Activated T-cell treated with anti-CD3 and anti-CD28 coated beads, Interleukin-2, amount 50 U/mL, for 24 hours (primary cell): ENCODE data around the gene MICB.

ENCODE experiments used
- DNase-seq: peaks from one replicate; pipeline ENCODE4 v3.0.0-alpha.2; 2020
- H3K27ac Mint-ChIP-seq: 2 replicates; pipeline ENCODE4 v1.8.0; 2020; ENCODE audit warnings: mild to moderate bottlenecking, mixed read lengths
- H3K27me3 Mint-ChIP-seq: 2 replicates; pipeline ENCODE4 v1.8.0; 2020; ENCODE audit warnings: mixed read lengths
- H3K36me3 Mint-ChIP-seq: 2 replicates; pipeline ENCODE4 v1.8.0; 2020; ENCODE audit warnings: low read depth, mixed read lengths
- H3K4me1 Mint-ChIP-seq: 2 replicates; pipeline ENCODE4 v1.8.0; 2020; ENCODE audit warnings: low read depth, mixed read lengths
- H3K4me3 Mint-ChIP-seq: 2 replicates; pipeline ENCODE4 v1.8.0; 2020; ENCODE audit warnings: mild to moderate bottlenecking, moderate library complexity, mixed read lengths
- H3K9me3 Mint-ChIP-seq: 2 replicates; pipeline ENCODE4 v1.8.0; 2020; ENCODE audit warnings: mixed read lengths

Gene MICB

GRCh38 chr6:31534521-31535040 is 36.6 kb downstream of the MICB start:
- Mint-ChIP-seq H3K36me3 (peaks cover 97% of the 10 kb centered on the region), H3K27me3 (no peaks in the 10 kb centered on the region), H3K4me1 (peaks cover 65% of the 10 kb centered on the region), H3K9me3 (no peaks in the 10 kb centered on the region), H3K27ac (peak overlapping the region; percentile 73), H3K4me3 (no peak overlapping the region)
- peak; percentile 24 for DNase-seq

GRCh38 chr6:31535538-31536324 is 37.8 kb downstream of the MICB start:
- Mint-ChIP-seq H3K9me3 (no peaks in the 10 kb centered on the region), H3K27ac (peak overlapping the region; percentile 73), H3K4me3 (no peak overlapping the region), H3K36me3 (peaks cover 97% of the 10 kb centered on the region), H3K4me1 (peaks cover 71% of the 10 kb centered on the region), H3K27me3 (no peaks in the 10 kb centered on the region)
- no peak for DNase-seq

- DNase-seq, result peak; percentile 24
- Mint-ChIP-seq H3K27ac (peak overlapping the region; percentile 95), H3K4me1 (peaks cover 62% of the 10 kb centered on the region), H3K4me3 (peak overlapping the region; percentile 94), H3K27me3 (no peaks in the 10 kb centered on the region), H3K36me3 (peaks cover 91% of the 10 kb centered on the region), H3K9me3 (no peaks in the 10 kb centered on the region)
Observed at GRCh38 chr6:31538805-31539400, 41.0 kb downstream of the MICB start.

GRCh38 chr6:31540640-31541039 is 42.7 kb downstream of the MICB start:
- H3K4me3 Mint-ChIP-seq, result peak overlapping the region; percentile 94
- no peaks in the 10 kb centered on the region for H3K9me3 Mint-ChIP-seq
- H3K4me1 Mint-ChIP-seq, result peaks cover 50% of the 10 kb centered on the region
- peaks cover 73% of the 10 kb centered on the region for H3K36me3 Mint-ChIP-seq
- peak overlapping the region; percentile 95 for H3K27ac Mint-ChIP-seq
- no peaks in the 10 kb centered on the region for H3K27me3 Mint-ChIP-seq
- DNase-seq, result no peak

- no peaks in the 10 kb centered on the region for H3K9me3 Mint-ChIP-seq
- DNase-seq, result peak; percentile 64
- no peaks in the 10 kb centered on the region for H3K27me3 Mint-ChIP-seq
- H3K27ac Mint-ChIP-seq, result peak overlapping the region; percentile 95
- peaks cover 68% of the 10 kb centered on the region for H3K36me3 Mint-ChIP-seq
- peak overlapping the region; percentile 94 for H3K4me3 Mint-ChIP-seq
- peaks cover 50% of the 10 kb centered on the region for H3K4me1 Mint-ChIP-seq
Observed at GRCh38 chr6:31541059-31541657, 43.2 kb downstream of the MICB start.

GRCh38 chr6:31541658-31542521 is 43.9 kb downstream of the MICB start, which contains the start of gene DDX39B:
TSS of gene DDX39B (minus strand) at chr6:31542003. CDS start at chr6:31540532, 1,471 bp downstream.
- H3K36me3 Mint-ChIP-seq, result peaks cover 61% of the 10 kb centered on the region
- peaks cover 50% of the 10 kb centered on the region for H3K4me1 Mint-ChIP-seq
- no peaks in the 10 kb centered on the region for H3K9me3 Mint-ChIP-seq
- peak; percentile 93 for DNase-seq
- peak within 1 kb of the TSS; percentile 95 for H3K27ac Mint-ChIP-seq
- H3K27me3 Mint-ChIP-seq, result no peaks in the 10 kb centered on the region
- H3K4me3 Mint-ChIP-seq, result peak within 1 kb of the TSS; percentile 94

- peak overlapping the region; percentile 94 for H3K4me3 Mint-ChIP-seq
- H3K27ac Mint-ChIP-seq, result no peak overlapping the region
- H3K9me3 Mint-ChIP-seq, result no peaks in the 10 kb centered on the region
- H3K27me3 Mint-ChIP-seq, result no peaks in the 10 kb centered on the region
- peaks cover 56% of the 10 kb centered on the region for H3K36me3 Mint-ChIP-seq
- H3K4me1 Mint-ChIP-seq, result peaks cover 55% of the 10 kb centered on the region
- peak; percentile 19 for DNase-seq
Observed at GRCh38 chr6:31543639-31544038, 45.7 kb downstream of the MICB start.

- peaks cover 52% of the 10 kb centered on the region for H3K4me1 Mint-ChIP-seq
Observed at GRCh38 chr6:31544676-31545075, 46.7 kb downstream of the MICB start.

GRCh38 chr6:31545291-31545690 is 47.3 kb downstream of the MICB start:
- no peak overlapping the region for H3K4me3 Mint-ChIP-seq

More at GRCh38 chr6:31544676-31545075, 46.7 kb downstream of the MICB start:
- DNase-seq, result no peak
- no peak overlapping the region for H3K27ac Mint-ChIP-seq
- H3K4me3 Mint-ChIP-seq, result no peak overlapping the region
- peaks cover 55% of the 10 kb centered on the region for H3K36me3 Mint-ChIP-seq
- H3K9me3 Mint-ChIP-seq, result no peaks in the 10 kb centered on the region
- no peaks in the 10 kb centered on the region for H3K27me3 Mint-ChIP-seq

GRCh38 chr6:31546339-31546957 is 48.5 kb downstream of the MICB start, which contains the start of gene ATP6V1G2:
TSS of gene ATP6V1G2 (minus strand) at chr6:31546608. CDS start at chr6:31546559, 49 bp downstream.
- peak within 1 kb of the TSS; percentile 95 for H3K27ac Mint-ChIP-seq
- H3K27me3 Mint-ChIP-seq, result no peaks in the 10 kb centered on the region
- H3K4me3 Mint-ChIP-seq, result peak within 1 kb of the TSS; percentile 76
- H3K4me1 Mint-ChIP-seq, result peaks cover 54% of the 10 kb centered on the region
- H3K9me3 Mint-ChIP-seq, result no peaks in the 10 kb centered on the region
- DNase-seq, result peak; percentile 93
- peaks cover 52% of the 10 kb centered on the region for H3K36me3 Mint-ChIP-seq

More at GRCh38 chr6:31545291-31545690, 47.3 kb downstream of the MICB start:
- Mint-ChIP-seq H3K9me3 (no peaks in the 10 kb centered on the region), H3K36me3 (peaks cover 54% of the 10 kb centered on the region), H3K4me1 (peaks cover 49% of the 10 kb centered on the region), H3K27ac (no peak overlapping the region), H3K27me3 (no peaks in the 10 kb centered on the region)
- DNase-seq, result no peak

GRCh38 chr6:31546958-31547726 is 49.2 kb downstream of the MICB start, which contains the start of gene NFKBIL1:
TSS of gene NFKBIL1 (plus strand) at chr6:31547608. CDS start at chr6:31547695, 87 bp downstream.
- Mint-ChIP-seq H3K4me3 (peak within 1 kb of the TSS; percentile 76), H3K27ac (peak within 1 kb of the TSS; percentile 95), H3K9me3 (no peaks in the 10 kb centered on the region), H3K4me1 (peaks cover 57% of the 10 kb centered on the region), H3K36me3 (peaks cover 49% of the 10 kb centered on the region), H3K27me3 (no peaks in the 10 kb centered on the region)
- peak; percentile 91 for DNase-seq

- Mint-ChIP-seq H3K4me3 (peak overlapping the region; percentile 76), H3K27ac (peak overlapping the region; percentile 95), H3K4me1 (peaks cover 56% of the 10 kb centered on the region), H3K36me3 (peaks cover 45% of the 10 kb centered on the region), H3K27me3 (no peaks in the 10 kb centered on the region), H3K9me3 (no peaks in the 10 kb centered on the region)
- no peak for DNase-seq
Observed at GRCh38 chr6:31547727-31548543, 50.0 kb downstream of the MICB start.
